Omental fat pad (tissue), 4 donors: ENCODE measurements around the gene SMPD3. TPM values are rescaled to one million over a fixed set of nuclear protein-coding genes. Genes with fewer than 3 reads are reported as not detected.

Experiments used
- ATAC-seq: fragments of 150-250 bp; one replicate; pipeline ENCODE4 v1.9.1; 2016; ENCODE audit warnings: mild to moderate bottlenecking, moderate library complexity; ENCODE audit not compliant: low FRiP score
- DNase-seq: peaks from one replicate; pipeline ENCODE4 v3.0.0-alpha.2; 2019; ENCODE audit warnings: low spot score
- total RNA-seq, 4 donors: library from RNA; depleted of rRNA; stranded (reverse); fragments of >200 nt; gene quantifications; one replicate each; pipeline ENCODE4 v1.1.0, GENCODE V29; 2016
- TF ChIP-seq, protein P1 (sequence below), 3 donors: fragments of 450-650 bp; IDR thresholded peaks; one replicate each; pipeline ENCODE4 v1.5.1; 2016 to 2017; ENCODE audit warnings: antibody characterized with exemption in 3 of 3, mild to moderate bottlenecking in 3 of 3, moderate library complexity in 2 of 3

The SMPD3 gene
- total RNA-seq, 4 donors from 2014 or later = 0.63 to 44.8 (median 8.1) TPM

DNA sequence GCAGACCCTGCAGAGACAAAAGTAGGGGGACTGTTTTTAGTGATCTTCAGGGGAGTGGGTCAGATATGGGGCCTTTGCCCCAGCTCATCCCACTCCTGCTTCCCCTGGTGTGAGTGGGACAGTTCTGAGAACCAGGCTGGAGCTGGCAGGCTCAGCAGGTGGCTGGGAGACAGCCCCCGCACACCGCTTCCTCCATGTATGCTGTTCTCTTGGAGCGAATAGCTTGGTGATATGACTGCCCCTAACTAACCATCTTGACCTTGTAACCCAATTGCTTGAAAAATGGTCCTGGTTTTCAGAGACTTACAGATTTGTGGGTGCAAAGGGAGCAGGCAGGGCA lies 76.0 kb downstream of the SMPD3 start:
- DNase-seq (no peak), ATAC-seq (no peak)
- TF ChIP-seq, protein P1, sequence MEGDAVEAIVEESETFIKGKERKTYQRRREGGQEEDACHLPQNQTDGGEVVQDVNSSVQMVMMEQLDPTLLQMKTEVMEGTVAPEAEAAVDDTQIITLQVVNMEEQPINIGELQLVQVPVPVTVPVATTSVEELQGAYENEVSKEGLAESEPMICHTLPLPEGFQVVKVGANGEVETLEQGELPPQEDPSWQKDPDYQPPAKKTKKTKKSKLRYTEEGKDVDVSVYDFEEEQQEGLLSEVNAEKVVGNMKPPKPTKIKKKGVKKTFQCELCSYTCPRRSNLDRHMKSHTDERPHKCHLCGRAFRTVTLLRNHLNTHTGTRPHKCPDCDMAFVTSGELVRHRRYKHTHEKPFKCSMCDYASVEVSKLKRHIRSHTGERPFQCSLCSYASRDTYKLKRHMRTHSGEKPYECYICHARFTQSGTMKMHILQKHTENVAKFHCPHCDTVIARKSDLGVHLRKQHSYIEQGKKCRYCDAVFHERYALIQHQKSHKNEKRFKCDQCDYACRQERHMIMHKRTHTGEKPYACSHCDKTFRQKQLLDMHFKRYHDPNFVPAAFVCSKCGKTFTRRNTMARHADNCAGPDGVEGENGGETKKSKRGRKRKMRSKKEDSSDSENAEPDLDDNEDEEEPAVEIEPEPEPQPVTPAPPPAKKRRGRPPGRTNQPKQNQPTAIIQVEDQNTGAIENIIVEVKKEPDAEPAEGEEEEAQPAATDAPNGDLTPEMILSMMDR (IDR thresholded peaks at IDR 0.05) = no peak

DNA sequence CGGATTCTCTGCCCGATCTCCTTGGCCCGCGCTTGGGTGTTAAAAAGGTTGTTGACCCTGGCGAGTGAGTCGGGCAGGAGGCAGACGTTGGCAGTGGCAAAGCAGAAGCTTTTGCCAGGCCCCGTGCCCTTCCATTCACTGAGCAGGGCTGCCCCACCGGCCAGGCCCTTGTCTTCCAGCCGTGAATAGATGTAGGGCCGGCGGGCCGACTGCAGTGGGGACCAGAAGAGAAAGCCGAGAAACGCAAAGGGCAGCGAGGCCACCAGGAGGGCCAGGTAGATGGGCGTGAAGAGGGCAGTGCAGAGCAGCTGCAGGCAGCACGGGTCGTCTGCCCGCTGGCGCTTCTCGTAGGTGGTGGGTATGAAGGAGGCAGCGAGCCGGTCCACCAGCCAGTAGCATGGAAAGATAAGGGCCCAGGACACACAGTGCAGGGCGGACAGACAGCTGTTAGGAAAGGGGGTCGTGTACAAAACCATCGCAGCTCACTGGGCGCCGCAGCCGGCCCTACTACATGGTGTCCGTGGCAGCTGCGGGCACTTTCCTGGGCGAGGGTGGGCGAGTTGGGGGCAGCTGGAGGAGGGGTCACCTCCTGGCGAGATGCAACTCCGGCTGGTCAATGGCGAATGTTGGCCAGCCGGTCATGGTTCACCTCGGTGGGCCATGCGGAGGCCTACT lies 76.5 kb downstream of the SMPD3 start:
- ATAC-seq = no peak
- no peak for DNase-seq
- TF ChIP-seq, protein P1 (IDR thresholded peaks at IDR 0.05) = no peak

DNA sequence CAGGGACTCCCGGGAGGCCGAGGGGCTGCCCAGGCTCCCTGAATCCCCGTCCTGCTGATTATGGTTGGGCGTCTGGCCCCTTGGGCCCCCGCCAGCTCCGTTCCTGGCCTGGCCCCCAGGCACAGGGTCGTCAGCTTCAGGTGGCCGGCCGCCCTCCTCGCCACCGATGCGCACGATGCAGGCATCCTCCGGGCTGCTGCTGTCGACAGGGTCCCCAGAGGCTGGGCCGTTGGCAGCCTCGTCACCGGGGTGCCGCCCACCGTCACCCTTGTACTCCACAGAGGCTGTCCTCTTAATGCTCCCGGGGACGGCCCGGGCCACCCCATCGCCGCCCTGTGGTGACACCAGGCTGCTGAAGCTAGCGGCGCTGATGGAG lies 77.0 kb downstream of the SMPD3 start:
- DNase-seq = no peak
- TF ChIP-seq, protein P1 (IDR thresholded peaks at IDR 0.05) = no peak
- no peak for ATAC-seq

DNA sequence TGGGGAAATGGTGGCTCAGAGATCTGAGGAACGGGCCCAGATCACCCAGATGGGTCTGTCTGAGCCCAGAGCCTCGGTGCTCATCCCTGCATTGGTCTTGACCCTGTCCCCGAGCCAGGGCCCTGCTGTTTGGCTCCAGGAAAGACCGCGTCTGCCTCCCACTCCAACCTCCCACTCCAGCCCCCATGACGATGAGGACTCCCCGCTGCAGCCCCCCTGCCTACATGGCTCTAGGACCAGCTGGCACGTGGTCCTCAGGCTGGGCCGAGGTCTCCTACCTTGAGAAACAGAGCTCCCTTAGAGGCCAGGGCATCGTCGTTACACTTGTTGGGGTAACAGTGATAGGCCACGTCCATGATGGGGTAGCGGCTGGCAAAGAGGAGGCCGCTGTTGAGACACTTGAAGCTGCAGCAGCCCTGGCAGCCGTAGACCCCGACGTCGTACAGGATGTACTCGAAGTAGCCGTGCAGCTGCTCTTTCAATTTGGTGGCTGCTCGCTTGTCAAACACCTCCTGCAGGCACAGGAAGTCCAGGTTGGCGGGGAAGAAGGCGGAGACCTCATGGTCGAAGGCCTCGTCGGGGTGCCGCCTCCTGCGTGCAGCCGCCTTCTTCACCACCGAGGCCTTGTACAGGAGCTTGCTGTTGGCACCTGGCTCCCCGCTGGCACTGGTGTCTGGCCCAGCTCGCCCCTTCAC lies 77.6 kb downstream of the SMPD3 start:
- ATAC-seq (no peak), DNase-seq (no peak)
- TF ChIP-seq, protein P1 (IDR thresholded peaks at IDR 0.05) = no peak

DNA sequence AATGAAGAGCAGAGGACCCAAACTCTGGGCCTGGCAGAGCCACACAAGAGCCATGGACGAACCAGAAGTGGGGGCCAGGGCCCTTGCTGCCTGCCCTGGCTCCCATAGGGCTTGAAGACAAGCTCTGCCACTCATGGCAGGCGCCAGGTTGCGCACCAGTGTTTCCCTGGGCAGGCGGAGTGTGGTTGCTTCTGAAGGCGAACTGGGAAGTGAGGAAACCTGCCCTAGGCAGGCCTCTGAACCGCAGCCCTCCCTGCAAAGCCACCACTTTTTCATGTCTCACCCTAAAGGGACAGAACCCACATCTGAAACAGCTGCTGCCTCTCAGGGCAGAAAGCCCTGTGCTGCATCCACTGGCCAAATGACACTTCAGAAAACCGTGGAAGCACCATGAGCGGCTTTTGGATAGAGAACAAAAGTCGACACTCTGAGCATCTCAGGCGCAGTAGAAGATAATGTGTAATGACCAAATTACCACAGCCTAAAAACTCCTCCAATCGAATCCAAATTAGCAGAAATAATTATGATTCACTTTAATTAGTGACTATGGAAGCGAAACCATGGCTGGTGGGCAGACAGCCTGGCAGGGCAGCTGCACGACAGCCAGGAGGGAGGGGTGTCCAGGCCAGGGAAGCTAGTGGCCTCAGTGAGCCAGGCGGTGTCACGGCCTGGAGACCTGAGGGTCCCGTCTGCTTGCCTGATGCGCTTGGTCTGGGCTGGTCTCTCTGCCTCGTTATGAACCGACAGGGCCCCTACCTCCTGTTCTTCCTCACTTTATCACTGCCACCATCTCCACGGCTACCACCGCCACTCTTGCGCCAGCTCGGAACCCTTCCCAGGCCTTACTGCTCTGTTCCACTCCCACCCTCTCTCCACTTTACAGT lies 78.4 kb downstream of the SMPD3 start:
- no peak for ATAC-seq
- no peak for DNase-seq
- TF ChIP-seq, protein P1 (IDR thresholded peaks at IDR 0.05) = no peak

DNA sequence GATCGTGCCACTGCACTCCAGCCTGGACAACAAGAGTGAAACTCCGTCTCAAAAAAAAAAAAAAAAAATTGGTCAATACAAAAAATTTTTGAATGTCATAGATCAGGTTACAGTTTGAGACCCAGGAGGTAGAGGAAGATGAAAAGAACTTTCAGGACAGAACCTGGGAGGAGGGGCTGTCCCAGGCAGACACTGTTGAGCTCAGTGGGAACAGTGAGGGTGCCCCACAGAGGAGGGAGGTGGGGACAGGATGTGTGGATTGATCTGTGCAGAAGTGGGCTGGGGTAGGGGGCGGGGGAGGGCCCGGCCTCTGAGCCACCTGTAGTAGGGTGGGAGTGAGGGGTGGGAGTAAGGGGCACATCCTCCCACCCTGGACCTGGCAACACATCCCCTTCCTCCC lies 79.1 kb downstream of the SMPD3 start:
- TF ChIP-seq, protein P1 (IDR thresholded peaks at IDR 0.05) = no peak
- DNase-seq (no peak), ATAC-seq (no peak)
